Measurements from ENCODE around the gene SPDYC. TPM values are rescaled to one million over a fixed set of nuclear protein-coding genes. Genes with fewer than 3 reads are reported as not detected.

The SPDYC gene
- total and polyA plus RNA-seq, 2 of the 13 experiments (the other 11 are each of a cell fraction or from before 2014, with no cell fraction given), result 0.15 to 0.33 TPM

GRCh38 chr11:65134952-65135632 is 34.9 kb upstream of the SPDYC start (continued):
- TF ChIP-seq RFX5 (IDR thresholded peaks at IDR 0.05; ENCODE audit: low read depth, low read length) (peak; percentile 73), ZHX1 (CRISPR knock-in tag; IDR thresholded peaks at IDR 0.05; ENCODE audit: low read depth) (no peak), SRF (IDR thresholded peaks at IDR 0.05; ENCODE audit: low read depth, low read length) (no peak), ZNF350 (CRISPR knock-in tag; IDR thresholded peaks at IDR 0.05; ENCODE audit: borderline replicate concordance, low read depth) (0 out of 2 replicates have a peak, but pooled peaks have one; percentile 4), ZNF121 (CRISPR knock-in tag; IDR thresholded peaks at IDR 0.05) (peak; percentile 52), ZNF510 (CRISPR knock-in tag; IDR thresholded peaks at IDR 0.05; ENCODE audit: low read depth) (no peak), MAF1 (CRISPR knock-in tag; IDR thresholded peaks at IDR 0.05; ENCODE audit: borderline replicate concordance) (no peak), FOXC1 (CRISPR knock-in tag; IDR thresholded peaks at IDR 0.05; ENCODE audit: borderline replicate concordance) (no peak), ZNF775 (CRISPR knock-in tag; IDR thresholded peaks at IDR 0.05; ENCODE audit: borderline replicate concordance) (no peak), RFX3 (CRISPR knock-in tag; IDR thresholded peaks at IDR 0.05) (peak; percentile 89), NFE2 (CRISPR knock-in tag; IDR thresholded peaks at IDR 0.05) (no peak), ATM (IDR thresholded peaks at IDR 0.05; ENCODE audit: borderline replicate concordance) (no peak), LRRFIP1 (CRISPR knock-in tag; conservative IDR thresholded peaks at IDR 0.05) (no peak), ZNF343 (CRISPR knock-in tag; IDR thresholded peaks at IDR 0.05) (no peak), ZNF207 (IDR thresholded peaks at IDR 0.05; ENCODE audit: borderline replicate concordance) (no peak), HOXD1 (CRISPR knock-in tag; IDR thresholded peaks at IDR 0.05) (no peak), ZNF543 (CRISPR knock-in tag; IDR thresholded peaks at IDR 0.05) (0 out of 2 replicates have a peak, but pooled peaks have one; percentile 20), HMG20B (CRISPR knock-in tag; conservative IDR thresholded peaks at IDR 0.05) (no peak), ZNF841 (CRISPR knock-in tag; IDR thresholded peaks at IDR 0.05; ENCODE audit: borderline replicate concordance) (no peak), ZNF883 (CRISPR knock-in tag; IDR thresholded peaks at IDR 0.05; ENCODE audit: not compliant biosample characterization) (no peak), HDAC1 (CRISPR knock-in tag; IDR thresholded peaks at IDR 0.05) (no peak), ZNF788 (CRISPR knock-in tag; IDR thresholded peaks at IDR 0.05; ENCODE audit: borderline replicate concordance) (peak; percentile 78; the same call in 1 of the 2 replicates)
- TF ChIP-seq, protein P1, sequence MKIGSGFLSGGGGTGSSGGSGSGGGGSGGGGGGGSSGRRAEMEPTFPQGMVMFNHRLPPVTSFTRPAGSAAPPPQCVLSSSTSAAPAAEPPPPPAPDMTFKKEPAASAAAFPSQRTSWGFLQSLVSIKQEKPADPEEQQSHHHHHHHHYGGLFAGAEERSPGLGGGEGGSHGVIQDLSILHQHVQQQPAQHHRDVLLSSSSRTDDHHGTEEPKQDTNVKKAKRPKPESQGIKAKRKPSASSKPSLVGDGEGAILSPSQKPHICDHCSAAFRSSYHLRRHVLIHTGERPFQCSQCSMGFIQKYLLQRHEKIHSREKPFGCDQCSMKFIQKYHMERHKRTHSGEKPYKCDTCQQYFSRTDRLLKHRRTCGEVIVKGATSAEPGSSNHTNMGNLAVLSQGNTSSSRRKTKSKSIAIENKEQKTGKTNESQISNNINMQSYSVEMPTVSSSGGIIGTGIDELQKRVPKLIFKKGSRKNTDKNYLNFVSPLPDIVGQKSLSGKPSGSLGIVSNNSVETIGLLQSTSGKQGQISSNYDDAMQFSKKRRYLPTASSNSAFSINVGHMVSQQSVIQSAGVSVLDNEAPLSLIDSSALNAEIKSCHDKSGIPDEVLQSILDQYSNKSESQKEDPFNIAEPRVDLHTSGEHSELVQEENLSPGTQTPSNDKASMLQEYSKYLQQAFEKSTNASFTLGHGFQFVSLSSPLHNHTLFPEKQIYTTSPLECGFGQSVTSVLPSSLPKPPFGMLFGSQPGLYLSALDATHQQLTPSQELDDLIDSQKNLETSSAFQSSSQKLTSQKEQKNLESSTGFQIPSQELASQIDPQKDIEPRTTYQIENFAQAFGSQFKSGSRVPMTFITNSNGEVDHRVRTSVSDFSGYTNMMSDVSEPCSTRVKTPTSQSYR (CRISPR knock-in tag; IDR thresholded peaks at IDR 0.05; ENCODE audit: borderline replicate concordance), result no peak

All from HepG2 (cell line).